Stimulated activated CD4-positive, alpha-beta T cell treated with anti-CD3 and anti-CD28 coated beads, Interleukin-4, amount 100 ng/mL, for 4 hours (primary cell): Measurements from ENCODE around the gene ADIRF.
"Not testable (repeated sequence)": the region's sequence is repeated elsewhere in the genome, so short reads cannot be mapped to it uniquely, and the experiment has no call there.

ENCODE experiments used
- DNase-seq, 2 experiments: peaks; one replicate each; pipeline ENCODE4 v3.0.0-alpha.2; 2020

ADIRF gene

GRCh38 chr10:86981020-86981419 is 12.7 kb downstream of the ADIRF start:
- not testable (repeated sequence) for DNase-seq

- DNase-seq, result no peak
Observed at GRCh38 chr10:86981716-86982115, 13.4 kb downstream of the ADIRF start.

GRCh38 chr10:86984498-86984897 is 16.2 kb downstream of the ADIRF start:
- DNase-seq, result not testable (repeated sequence)

GRCh38 chr10:86988520-86988919 is 20.2 kb downstream of the ADIRF start:
- DNase-seq, result no peak

- DNase-seq, result not testable (repeated sequence)
Observed at GRCh38 chr10:86991362-86991761, 23.1 kb downstream of the ADIRF start.

GRCh38 chr10:86992456-86992855 is 24.2 kb downstream of the ADIRF start:
- no peak for DNase-seq

GRCh38 chr10:86992929-86993328 is 24.6 kb downstream of the ADIRF start:
- no peak for DNase-seq

- not testable (repeated sequence) for DNase-seq
Observed at GRCh38 chr10:86999802-87000403, 31.6 kb downstream of the ADIRF start.

- no peak for DNase-seq
Observed at GRCh38 chr10:87000491-87000890, 32.2 kb downstream of the ADIRF start.

- DNase-seq, result not testable (repeated sequence)
Observed at GRCh38 chr10:87007124-87007523, 38.8 kb downstream of the ADIRF start.

- DNase-seq, result not testable (repeated sequence)
Observed at GRCh38 chr10:87007674-87008073, 39.4 kb downstream of the ADIRF start.

- not testable (repeated sequence) for DNase-seq
Observed at GRCh38 chr10:87008303-87008702, 40.0 kb downstream of the ADIRF start.

- DNase-seq, result not testable (repeated sequence)
Observed at GRCh38 chr10:87009134-87009696, 40.9 kb downstream of the ADIRF start.

- DNase-seq, result not testable (repeated sequence)
Observed at GRCh38 chr10:87013528-87013927, 45.2 kb downstream of the ADIRF start.

GRCh38 chr10:87014986-87015716 is 46.9 kb downstream of the ADIRF start:
- DNase-seq, result not testable (repeated sequence)

- DNase-seq, result not testable (repeated sequence)
Observed at GRCh38 chr10:87018127-87018526, 49.8 kb downstream of the ADIRF start.

- not testable (repeated sequence) for DNase-seq
Observed at GRCh38 chr10:87019066-87019465, 50.8 kb downstream of the ADIRF start.

- DNase-seq, result not testable (repeated sequence)
Observed at GRCh38 chr10:87019504-87019903, 51.2 kb downstream of the ADIRF start.

GRCh38 chr10:87020056-87020455 is 51.8 kb downstream of the ADIRF start, which contains the start of gene FAM25A:
Gene FAM25A (plus strand): TSS chr10:87020294. CDS start chr10:87020325, 31 bp downstream.
- DNase-seq, result not testable (repeated sequence)
